Body of pancreas (tissue), 4 donors: Measurements from ENCODE around the gene ELOVL6. TPM values are rescaled to one million over a fixed set of nuclear protein-coding genes. Genes with fewer than 3 reads are reported as not detected.

ENCODE experiments used
- ATAC-seq: fragments of 150-250 bp; one replicate; pipeline ENCODE4 v1.9.1; 2016
- DNase-seq, 4 donors: peaks; one replicate each; pipeline ENCODE4 v3.0.0-alpha.2; 2019
- H3K27ac ChIP-seq, 4 donors: fragments of 200-600 bp; sonication (generic); 1 replicate in 3 of 4; 2 replicates in 1 of 4; pipeline versions ENCODE4 v1.5.1 to v1.6.1; 2016 to 2019; ENCODE audit warnings: mild to moderate bottlenecking in 1 of 4, mixed read lengths in 1 of 4, moderate library complexity in 1 of 4
- H3K27me3 ChIP-seq, 2 donors: fragments of 200-600 bp; sonication (generic); one replicate each; pipeline ENCODE4 v1.6.0; 2016; ENCODE audit warnings: mild to moderate bottlenecking in 1 of 2
- H3K36me3 ChIP-seq, 2 donors: fragments of 200-600 bp; sonication (generic); replicated peaks in 1 of 2; 2 replicates each; pipeline ENCODE4 v1.5.1; 2016; ENCODE audit warnings: low read depth in 2 of 2; ENCODE audit not compliant: insufficient read depth in 1 of 2
- H3K4me1 ChIP-seq: fragments of 200-600 bp; sonication (generic); one replicate; pipeline ENCODE4 v1.6.0; 2016
- H3K4me3 ChIP-seq, 2 donors: fragments of 200-600 bp; sonication (generic); 1 replicate in 1 of 2; 2 replicates in 1 of 2; pipeline ENCODE4 v1.5.1; 2016 to 2019
- H3K9me3 ChIP-seq, 3 donors: fragments of 200-600 bp; sonication (generic); 1 replicate in 2 of 3; 2 replicates in 1 of 3; pipeline ENCODE4 v1.5.1; 2016
- CTCF ChIP-seq, 7 experiments: fragments of 450-650 bp in 4 of 7; fragments of 200-600 bp in 3 of 7; sonication (generic) in 3 of 7; IDR thresholded peaks; one replicate each; pipeline ENCODE4 v1.5.1; 2016 to 2019; ENCODE audit warnings: antibody characterized with exemption in 7 of 7
- POLR2A ChIP-seq, 3 donors: fragments of 450-650 bp; IDR thresholded peaks; one replicate each; pipeline ENCODE4 v1.6.1; 2016; ENCODE audit warnings: antibody characterized with exemption in 3 of 3, mild to moderate bottlenecking in 2 of 3
- WGBS, 2 donors: methylation state at CpG; one replicate each; pipeline ENCODE4 v1.1.5; 2017; 5-methylcytosine and 5-hydroxymethylcytosine counted together
- intact Hi-C: fragments of 100-400 bp; cut with DNase I; formaldehyde crosslinking; loops from one replicate; pipeline ENCODE4 v1.15.1; 2023
- total RNA-seq, 2 donors: library from RNA; depleted of rRNA; stranded (reverse); fragments of >200 nt; gene quantifications; one replicate each; pipeline ENCODE4 v1.1.0, GENCODE V29; 2016

The ELOVL6 gene
- total RNA-seq, 2 donors from 2014 or later, result 0.78 to 0.99 TPM

- Histone ChIP-seq H3K36me3 (no peaks in the 10 kb centered on the region), H3K4me1 (no peaks in the 10 kb centered on the region), H3K27ac (no peak overlapping the region), H3K9me3 (no peaks in the 10 kb centered on the region), H3K4me3 (no peak overlapping the region), H3K27me3 (no peaks in the 10 kb centered on the region)
- ATAC-seq (no peak), DNase-seq (no peak)
- 69 to 80% methylated on average over 4 of the region's 4 CpGs for WGBS, 2 donors
- intact Hi-C loops, result no loop called here
- TF ChIP-seq POLR2A (IDR thresholded peaks at IDR 0.05) (no peak), CTCF (IDR thresholded peaks at IDR 0.05) (no peak)
Measured at GRCh38 chr4:110020646-110021443, 177.6 kb downstream of the ELOVL6 start.

GRCh38 chr4:110020139-110020538, 178.3 kb downstream of the ELOVL6 start:
- H3K27me3 ChIP-seq, result no peaks in the 10 kb centered on the region
- H3K27ac ChIP-seq, result no peak overlapping the region
- no peaks in the 10 kb centered on the region for H3K4me1 ChIP-seq
- WGBS, 2 donors, result 26 to 30% methylated on average over 5 of the region's 5 CpGs
- H3K4me3 ChIP-seq, result no peak overlapping the region
- H3K9me3 ChIP-seq, result no peaks in the 10 kb centered on the region
- ATAC-seq (no peak), DNase-seq (no peak)
- intact Hi-C loops, result no loop called here
- TF ChIP-seq POLR2A (IDR thresholded peaks at IDR 0.05) (no peak), CTCF (IDR thresholded peaks at IDR 0.05) (no peak)
- H3K36me3 ChIP-seq, result no peaks in the 10 kb centered on the region

GRCh38 chr4:110019153-110019552, 179.3 kb downstream of the ELOVL6 start:
- Histone ChIP-seq H3K4me3 (no peak overlapping the region), H3K36me3 (no peaks in the 10 kb centered on the region), H3K4me1 (no peaks in the 10 kb centered on the region), H3K27me3 (no peaks in the 10 kb centered on the region), H3K9me3 (no peaks in the 10 kb centered on the region), H3K27ac (no peak overlapping the region)
- ATAC-seq (no peak), DNase-seq (no peak)
- 55% methylated on average over 3 of the region's 3 CpGs for WGBS, 2 donors
- no peak for TF ChIP-seq CTCF (IDR thresholded peaks at IDR 0.05)
- no peak for TF ChIP-seq POLR2A (IDR thresholded peaks at IDR 0.05)
- intact Hi-C loops, result no loop called here

GRCh38 chr4:110014233-110014632, 184.2 kb downstream of the ELOVL6 start:
- Histone ChIP-seq H3K27me3 (no peaks in the 10 kb centered on the region), H3K4me1 (no peaks in the 10 kb centered on the region), H3K4me3 (no peak overlapping the region), H3K36me3 (no peaks in the 10 kb centered on the region), H3K9me3 (no peaks in the 10 kb centered on the region), H3K27ac (no peak overlapping the region)
- ATAC-seq, result no peak
- TF ChIP-seq POLR2A (IDR thresholded peaks at IDR 0.05), result no peak
- DNase-seq, result no peak
- WGBS, 2 donors, result 90% methylated on average over 6 of the region's 6 CpGs
- intact Hi-C loops, result no loop called here

GRCh38 chr4:110012917-110013316, 185.5 kb downstream of the ELOVL6 start:
- no peak overlapping the region for H3K27ac ChIP-seq
- no peaks in the 10 kb centered on the region for H3K4me1 ChIP-seq
- TF ChIP-seq CTCF (IDR thresholded peaks at IDR 0.05), result no peak
- TF ChIP-seq POLR2A (IDR thresholded peaks at IDR 0.05), result no peak
- no peak for DNase-seq
- H3K27me3 ChIP-seq, result no peaks in the 10 kb centered on the region
- ATAC-seq, result no peak
- no peak overlapping the region for H3K4me3 ChIP-seq
- WGBS, 2 donors, result 71 to 75% methylated on average over 1 of the region's 1 CpG
- no peaks in the 10 kb centered on the region for H3K9me3 ChIP-seq
- H3K36me3 ChIP-seq, result no peaks in the 10 kb centered on the region
- intact Hi-C loops, result no loop called here
